ENCODE data around the gene SELL. TPM values are rescaled to one million over a fixed set of nuclear protein-coding genes. Genes with fewer than 3 reads are reported as not detected.

SELL gene
- total RNA-seq, 1 experiment from 2014 or later = not detected

DNA sequence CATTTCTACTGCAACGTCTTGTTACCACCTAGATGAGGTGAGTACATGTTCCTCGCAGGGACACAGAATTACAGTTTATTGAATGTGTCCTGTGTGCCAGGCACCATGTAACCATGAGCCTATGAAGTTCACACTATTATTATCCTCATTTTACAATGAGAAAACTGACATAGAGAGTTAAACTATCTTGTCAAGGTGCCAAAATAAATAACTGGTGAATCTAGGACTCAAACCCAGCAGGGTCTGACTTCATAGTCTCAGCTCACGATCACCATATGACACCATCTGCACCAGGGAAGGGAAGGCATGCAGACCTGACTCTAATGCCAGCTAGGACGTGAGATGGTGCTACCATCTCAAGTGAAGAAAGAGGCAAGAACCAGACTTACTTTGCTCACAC lies 20.0 kb upstream of the SELL start:
- intact Hi-C loops (cut with micrococcal nuclease; ENCODE audit: unreplicated experiment) = no loop called here
- no peaks in the 10 kb centered on the region for H3K27me3 ChIP-seq (replicated peaks; ENCODE audit: control insufficient read depth, insufficient read depth, low read length)
- CTCF ChIA-PET = interaction anchor here (1.0 kb wide), 1 partner anchor 19 kb away, joined by 3 read pairs; no protein-coding TSS in a partner anchor
- no peak overlapping the region for H3K4me3 ChIP-seq (ENCODE audit: low read depth, low read length)
- no peaks in the 10 kb centered on the region for H3K4me1 ChIP-seq
- DNase-seq = no peak
- POLR2A ChIA-PET = no interaction called here
- BruUV-seq (replicated peaks) = no TSS peak
- no peaks in the 10 kb centered on the region for H3K36me3 ChIP-seq (ENCODE audit: control insufficient read depth, insufficient read depth, low read length)
- Mint-ChIP-seq H3K9me3 (ENCODE audit: unreplicated experiment) (no peaks in the 10 kb centered on the region), H3K27ac (ENCODE audit: unreplicated experiment) (no peak overlapping the region), H3K4me3 (ENCODE audit: unreplicated experiment) (no peak overlapping the region), H3K36me3 (ENCODE audit: insufficient read depth, unreplicated experiment) (no peaks in the 10 kb centered on the region), H3K4me1 (ENCODE audit: low read depth, unreplicated experiment) (no peaks in the 10 kb centered on the region), H3K27me3 (ENCODE audit: insufficient read depth, unreplicated experiment) (peaks cover 4% of the 10 kb centered on the region)
- TF ChIP-seq, protein P1, sequence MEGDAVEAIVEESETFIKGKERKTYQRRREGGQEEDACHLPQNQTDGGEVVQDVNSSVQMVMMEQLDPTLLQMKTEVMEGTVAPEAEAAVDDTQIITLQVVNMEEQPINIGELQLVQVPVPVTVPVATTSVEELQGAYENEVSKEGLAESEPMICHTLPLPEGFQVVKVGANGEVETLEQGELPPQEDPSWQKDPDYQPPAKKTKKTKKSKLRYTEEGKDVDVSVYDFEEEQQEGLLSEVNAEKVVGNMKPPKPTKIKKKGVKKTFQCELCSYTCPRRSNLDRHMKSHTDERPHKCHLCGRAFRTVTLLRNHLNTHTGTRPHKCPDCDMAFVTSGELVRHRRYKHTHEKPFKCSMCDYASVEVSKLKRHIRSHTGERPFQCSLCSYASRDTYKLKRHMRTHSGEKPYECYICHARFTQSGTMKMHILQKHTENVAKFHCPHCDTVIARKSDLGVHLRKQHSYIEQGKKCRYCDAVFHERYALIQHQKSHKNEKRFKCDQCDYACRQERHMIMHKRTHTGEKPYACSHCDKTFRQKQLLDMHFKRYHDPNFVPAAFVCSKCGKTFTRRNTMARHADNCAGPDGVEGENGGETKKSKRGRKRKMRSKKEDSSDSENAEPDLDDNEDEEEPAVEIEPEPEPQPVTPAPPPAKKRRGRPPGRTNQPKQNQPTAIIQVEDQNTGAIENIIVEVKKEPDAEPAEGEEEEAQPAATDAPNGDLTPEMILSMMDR (IDR thresholded peaks at IDR 0.05; ENCODE audit: insufficient read depth in 1 of 2, low read depth in 1 of 2, low read length in 1 of 2, severe bottlenecking in 1 of 2, unreplicated experiment in 1 of 2) = no peak
- H3K9me3 ChIP-seq = no peaks in the 10 kb centered on the region

DNA sequence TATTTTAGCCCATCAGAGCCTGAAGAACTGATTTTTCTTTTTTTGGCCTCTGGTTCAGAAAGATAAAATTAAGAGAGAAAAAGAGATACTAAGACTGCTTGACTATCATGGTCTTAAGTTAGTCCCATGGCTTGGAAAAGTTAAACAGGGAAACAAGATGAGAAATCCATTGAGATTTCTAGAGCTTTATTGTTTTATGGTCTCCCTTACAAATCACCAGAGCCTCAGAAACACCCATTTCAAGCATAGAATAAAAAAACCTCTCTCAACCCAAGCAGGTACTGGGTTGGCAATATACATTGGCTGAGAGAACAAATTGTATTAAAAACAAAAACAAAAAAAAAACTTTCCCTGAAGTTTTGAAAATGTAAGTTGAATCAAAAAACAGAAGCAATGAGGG lies 18.6 kb upstream of the SELL start:
- peaks cover 4% of the 10 kb centered on the region for H3K27me3 Mint-ChIP-seq (ENCODE audit: insufficient read depth, unreplicated experiment)
- H3K9me3 ChIP-seq = no peaks in the 10 kb centered on the region
- TF ChIP-seq, protein P1 (IDR thresholded peaks at IDR 0.05; ENCODE audit: insufficient read depth in 1 of 2, low read depth in 1 of 2, low read length in 1 of 2, severe bottlenecking in 1 of 2, unreplicated experiment in 1 of 2) = no peak
- H3K9me3 Mint-ChIP-seq (ENCODE audit: unreplicated experiment) = no peaks in the 10 kb centered on the region
- H3K4me3 Mint-ChIP-seq (ENCODE audit: unreplicated experiment) = no peak overlapping the region
- no peaks in the 10 kb centered on the region for H3K4me1 ChIP-seq
- no peaks in the 10 kb centered on the region for H3K36me3 Mint-ChIP-seq (ENCODE audit: insufficient read depth, unreplicated experiment)
- H3K4me3 ChIP-seq (ENCODE audit: low read depth, low read length) = no peak overlapping the region
- no peaks in the 10 kb centered on the region for H3K27me3 ChIP-seq (replicated peaks; ENCODE audit: control insufficient read depth, insufficient read depth, low read length)
- POLR2A ChIA-PET = no interaction called here
- BruUV-seq (replicated peaks) = no TSS peak
- no peaks in the 10 kb centered on the region for H3K4me1 Mint-ChIP-seq (ENCODE audit: low read depth, unreplicated experiment)
- H3K36me3 ChIP-seq (ENCODE audit: control insufficient read depth, insufficient read depth, low read length) = no peaks in the 10 kb centered on the region
- no peak for DNase-seq
- CTCF ChIA-PET = no interaction called here
- H3K27ac Mint-ChIP-seq (ENCODE audit: unreplicated experiment) = no peak overlapping the region
- intact Hi-C loops (cut with micrococcal nuclease; ENCODE audit: unreplicated experiment) = no loop called here

DNA sequence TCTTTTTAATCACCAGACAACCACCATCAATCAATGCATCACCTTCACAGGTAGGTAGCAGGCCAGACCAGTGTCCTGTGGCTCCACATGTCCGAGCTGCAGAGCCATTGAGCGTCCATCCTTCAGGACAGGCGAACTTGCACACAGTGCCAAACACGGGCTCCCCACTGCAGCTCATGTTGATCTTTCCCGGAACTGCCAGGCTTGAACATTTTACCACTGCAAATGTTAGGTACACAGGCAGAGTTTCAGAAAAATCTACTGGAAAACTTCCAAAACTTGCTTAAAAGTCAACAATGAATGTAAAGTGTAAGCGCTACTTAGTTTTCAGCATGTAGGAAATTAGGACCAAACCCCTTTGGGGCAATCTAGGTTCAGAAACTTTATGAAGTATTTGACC lies 15.9 kb upstream of the SELL start:
- intact Hi-C loops (cut with micrococcal nuclease; ENCODE audit: unreplicated experiment) = no loop called here
- Histone ChIP-seq H3K27me3 (replicated peaks; ENCODE audit: control insufficient read depth, insufficient read depth, low read length) (no peaks in the 10 kb centered on the region), H3K4me3 (ENCODE audit: low read depth, low read length) (no peak overlapping the region), H3K4me1 (no peaks in the 10 kb centered on the region), H3K9me3 (no peaks in the 10 kb centered on the region), H3K36me3 (ENCODE audit: control insufficient read depth, insufficient read depth, low read length) (no peaks in the 10 kb centered on the region)
- H3K27me3 Mint-ChIP-seq (ENCODE audit: insufficient read depth, unreplicated experiment) = no peaks in the 10 kb centered on the region
- H3K9me3 Mint-ChIP-seq (ENCODE audit: unreplicated experiment) = no peaks in the 10 kb centered on the region
- no peaks in the 10 kb centered on the region for H3K36me3 Mint-ChIP-seq (ENCODE audit: insufficient read depth, unreplicated experiment)
- ChIA-PET POLR2A (no interaction called here), CTCF (no interaction called here)
- no peaks in the 10 kb centered on the region for H3K4me1 Mint-ChIP-seq (ENCODE audit: low read depth, unreplicated experiment)
- TF ChIP-seq, protein P1 (IDR thresholded peaks at IDR 0.05; ENCODE audit: insufficient read depth in 1 of 2, low read depth in 1 of 2, low read length in 1 of 2, severe bottlenecking in 1 of 2, unreplicated experiment in 1 of 2) = no peak
- BruUV-seq (replicated peaks) = no TSS peak
- no peak overlapping the region for H3K4me3 Mint-ChIP-seq (ENCODE audit: unreplicated experiment)
- no peak for DNase-seq
- H3K27ac Mint-ChIP-seq (ENCODE audit: unreplicated experiment) = no peak overlapping the region
